Adrenal gland (tissue), 12 donors: Measurements from ENCODE around the gene RPL15. TPM values are rescaled to one million over a fixed set of nuclear protein-coding genes. Genes with fewer than 3 reads are reported as not detected.

Experiments
- DNase-seq, 7 donors: peaks; one replicate each; pipeline ENCODE4 v3.0.0-alpha.2; 2019 to 2020
- H3K27ac ChIP-seq, 5 donors: fragments of 200-600 bp; sonication (generic) in 4 of 5; 1 replicate in 3 of 5; 2 replicates in 2 of 5; pipeline versions ENCODE4 v1.5.1 to v1.8.0; 2016 to 2020; ENCODE audit warnings: mild to moderate bottlenecking in 1 of 5
- H3K27me3 ChIP-seq: fragments of 200-600 bp; 2 replicates; pipeline ENCODE4 v1.8.0; 2021
- H3K36me3 ChIP-seq, 2 donors: fragments of 200-600 bp; replicated peaks in 1 of 2; 1 replicate in 1 of 2; 2 replicates in 1 of 2; pipeline versions ENCODE4 v1.5.1 to v1.8.0; 2018 to 2022
- H3K4me1 ChIP-seq, 2 donors: fragments of 200-600 bp; replicated peaks in 1 of 2; 1 replicate in 1 of 2; 2 replicates in 1 of 2; pipeline versions ENCODE4 v1.5.1 to v1.8.0; 2018 to 2021
- H3K4me3 ChIP-seq, 4 donors: fragments of 200-600 bp; sonication (generic) in 3 of 4; one replicate each; pipeline ENCODE4 v1.5.1; 2016 to 2018
- H3K9me3 ChIP-seq, 3 donors: fragments of 200-600 bp; sonication (generic) in 1 of 3; replicated peaks in 1 of 3; 1 replicate in 2 of 3; 2 replicates in 1 of 3; pipeline versions ENCODE4 v1.5.1 to v1.8.0; 2016 to 2021
- CTCF ChIP-seq, 6 experiments: fragments of 450-650 bp in 4 of 6; fragments of 200-600 bp in 2 of 6; sonication (generic) in 1 of 6; IDR thresholded peaks; 1 replicate in 5 of 6; 2 replicates in 1 of 6; pipeline versions ENCODE4 v1.5.1 to v1.8.0; 2016 to 2021; ENCODE audit warnings: antibody characterized with exemption in 6 of 6, mild to moderate bottlenecking in 2 of 6, moderate library complexity in 1 of 6
- POLR2A ChIP-seq, 2 donors: fragments of 450-650 bp; IDR thresholded peaks; one replicate each; pipeline ENCODE4 v1.6.1; 2017; ENCODE audit warnings: antibody characterized with exemption in 2 of 2, mild to moderate bottlenecking in 2 of 2, moderate library complexity in 1 of 2
- WGBS, 4 donors: extraction: QIAGEN DNeasy Blood & Tissue Kit in 2 of 4; methylation state at CpG; one replicate each; pipeline versions ENCODE4 v1.1.5 to v1.1.7; 2013 to 2017; 5-methylcytosine and 5-hydroxymethylcytosine counted together
- intact Hi-C, 2 donors: fragments of 100-400 bp; cut with DNase I; formaldehyde crosslinking; loops; one replicate each; pipeline versions ENCODE4 v1.14.1 to v1.15.0; 2022 to 2023
- polyA plus RNA-seq, 3 donors: library from polyadenylated mRNA; stranded (reverse); fragments of 200-250 nt in 2 of 3; fragments of 350-450 nt in 1 of 3; fragmentation: Illumina TruSeq in 1 of 3; extraction: RNeasy Lipid Tissue Mini Kit (QIAGEN cat#74804) in 1 of 3; gene quantifications; one replicate each; pipeline ENCODE4 v1.2.3, GENCODE V29; 2013 to 2014
- total RNA-seq, 9 donors: library from RNA; depleted of rRNA in 4 of 9; stranded (reverse); fragments of >200 nt in 4 of 9; fragments of 120-200 nt in 1 of 9; fragmentation: NEBNext Ultra II Directional in 1 of 9; extraction: Animal tissue kit (Norgen Biotek cat#: 25700) in 1 of 9; gene quantifications; one replicate each; pipeline versions ENCODE4 v1.1.0 to v1.2.4, GENCODE V29; 2013 to 2023
- donor health status: healthy with polysubstance abuse.
- donor health status: Bipolar disorder and iron deficiency.
- donor health status: DM: yes; HTN: yes; CAD: no.
- donor health status: DM: no; HTN: no; CAD: no.
- donor health status: DM: no; HTN: no; CAD: no.
- donor health status: DM: yes; HTN: yes; CAD: no.

The RPL15 gene
- total and polyA plus RNA-seq, 12 donors, result 760 to 3,034 (median 1,758) TPM

GRCh38 chr3:23969393-23969792 lies 52.5 kb downstream of the RPL15 start:
- Histone ChIP-seq H3K36me3 (peaks cover 0 to 27% of the 10 kb centered on the region in 2 donors), H3K27ac (no peak overlapping the region), H3K4me1 (no peaks in the 10 kb centered on the region), H3K4me3 (no peak overlapping the region), H3K9me3 (no peaks in the 10 kb centered on the region), H3K27me3 (no peaks in the 10 kb centered on the region)
- no peak for TF ChIP-seq POLR2A (IDR thresholded peaks at IDR 0.05)
- TF ChIP-seq CTCF (IDR thresholded peaks at IDR 0.05), result no peak
- no peak for DNase-seq
- 93 to 97% (median 95%) methylated on average over 4 of the region's 4 CpGs for WGBS, 4 donors
- intact Hi-C loops, result no loop called here

Other genes with a start within 250 kb of the RPL15 start
- gene UBE2E1, start 111.2 kb upstream of the RPL15 start, total RNA-seq, result 10 to 100 TPM; 19.4 to 80.5 (median 60.6) TPM
- 10 to 100 TPM; 36.0 to 80.3 (median 37.6) TPM for gene UBE2E1, start 111.2 kb upstream of the RPL15 start, polyA plus RNA-seq
- gene NKIRAS1, start 142 bp upstream of the RPL15 start, total RNA-seq, result 10 to 100 TPM; 11.2 to 36.5 (median 16.4) TPM
- gene NKIRAS1, start 142 bp upstream of the RPL15 start, polyA plus RNA-seq, result 10 to 100 TPM in 1 of 3 donors, 1 to 10 TPM in 2; 6.7 to 31.4 (median 8.0) TPM
- gene NR1D2, start 28.2 kb downstream of the RPL15 start, total RNA-seq, result 10 to 100 TPM; 25.2 to 43.4 (median 37.2) TPM
- gene NR1D2, start 28.2 kb downstream of the RPL15 start, polyA plus RNA-seq, result 10 to 100 TPM in 2 of 3 donors, 1 to 10 TPM in 1; 8.7 to 28.1 (median 13.4) TPM